DND-41 (cell line): ENCODE measurements around the gene SLC17A8.

Source experiments
- EZH2 ChIP-seq: IDR thresholded peaks from 3 replicates; pipeline ENCODE4 v1.6.1; 2012; ENCODE audit warnings: borderline replicate concordance, low read depth, mild to moderate bottlenecking, moderate library complexity, low read length, inconsistent platforms; ENCODE audit not compliant: severe bottlenecking
- TF ChIP-seq, protein P1 (sequence below): IDR thresholded peaks from 2 replicates; pipeline ENCODE4 v1.5.1; 2012; ENCODE audit warnings: borderline replicate concordance, low read length, moderate library complexity, mild to moderate bottlenecking; ENCODE audit not compliant: poor library complexity, severe bottlenecking; ENCODE audit errors: extremely low read depth

DNA sequence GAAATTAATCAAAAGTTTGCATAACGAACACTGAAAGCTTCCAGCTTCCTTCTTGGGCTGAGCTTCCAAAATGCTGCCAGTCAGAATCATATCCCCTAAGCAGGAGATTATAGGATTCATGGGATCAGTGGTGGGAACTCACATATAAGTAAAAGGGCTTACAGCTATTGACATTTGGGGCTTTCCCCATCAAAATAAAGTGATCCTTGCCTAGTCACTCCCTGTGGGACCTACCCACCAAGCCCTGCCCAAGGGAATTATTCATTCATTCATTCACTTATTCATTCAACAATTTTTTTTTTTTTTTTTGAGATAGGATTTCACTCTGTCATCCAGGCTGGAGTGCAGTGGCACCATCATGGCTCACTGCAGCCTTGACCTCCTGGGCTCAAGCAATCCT lies 69.3 kb downstream of the SLC17A8 start:
- TF ChIP-seq, protein P1, sequence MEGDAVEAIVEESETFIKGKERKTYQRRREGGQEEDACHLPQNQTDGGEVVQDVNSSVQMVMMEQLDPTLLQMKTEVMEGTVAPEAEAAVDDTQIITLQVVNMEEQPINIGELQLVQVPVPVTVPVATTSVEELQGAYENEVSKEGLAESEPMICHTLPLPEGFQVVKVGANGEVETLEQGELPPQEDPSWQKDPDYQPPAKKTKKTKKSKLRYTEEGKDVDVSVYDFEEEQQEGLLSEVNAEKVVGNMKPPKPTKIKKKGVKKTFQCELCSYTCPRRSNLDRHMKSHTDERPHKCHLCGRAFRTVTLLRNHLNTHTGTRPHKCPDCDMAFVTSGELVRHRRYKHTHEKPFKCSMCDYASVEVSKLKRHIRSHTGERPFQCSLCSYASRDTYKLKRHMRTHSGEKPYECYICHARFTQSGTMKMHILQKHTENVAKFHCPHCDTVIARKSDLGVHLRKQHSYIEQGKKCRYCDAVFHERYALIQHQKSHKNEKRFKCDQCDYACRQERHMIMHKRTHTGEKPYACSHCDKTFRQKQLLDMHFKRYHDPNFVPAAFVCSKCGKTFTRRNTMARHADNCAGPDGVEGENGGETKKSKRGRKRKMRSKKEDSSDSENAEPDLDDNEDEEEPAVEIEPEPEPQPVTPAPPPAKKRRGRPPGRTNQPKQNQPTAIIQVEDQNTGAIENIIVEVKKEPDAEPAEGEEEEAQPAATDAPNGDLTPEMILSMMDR, result no peak
- TF ChIP-seq EZH2, result no peak
